Esophagus (tissue), 2 donors: ENCODE measurements around the gene TRAPPC3L. TPM values are rescaled to one million over a fixed set of nuclear protein-coding genes. Genes with fewer than 3 reads are reported as not detected.

ENCODE experiments used
- H3K27ac ChIP-seq, 2 donors: one replicate each; pipeline ENCODE4 v1.5.1; 2013; ENCODE audit warnings: low read depth in 2 of 2, mild to moderate bottlenecking in 2 of 2, inconsistent platforms in 1 of 2, low read length in 1 of 2, moderate library complexity in 1 of 2
- H3K27me3 ChIP-seq, 2 donors: one replicate each; pipeline ENCODE4 v1.6.1; 2013; ENCODE audit warnings: low read length in 2 of 2, control low read depth in 1 of 2, mild to moderate bottlenecking in 1 of 2; ENCODE audit not compliant: insufficient read depth in 2 of 2, control insufficient read depth in 1 of 2
- H3K36me3 ChIP-seq, 2 donors: one replicate each; pipeline ENCODE4 v1.6.1; 2013; ENCODE audit warnings: low read length in 1 of 2; ENCODE audit not compliant: control insufficient read depth in 2 of 2, insufficient read depth in 2 of 2
- H3K4me1 ChIP-seq, 2 donors: one replicate each; pipeline ENCODE4 v1.6.1; 2013; ENCODE audit warnings: low read length in 1 of 2; ENCODE audit not compliant: control insufficient read depth in 2 of 2, insufficient read depth in 2 of 2
- H3K4me3 ChIP-seq, 2 donors: one replicate each; pipeline ENCODE4 v1.5.1; 2013; ENCODE audit warnings: low read length in 2 of 2, mild to moderate bottlenecking in 2 of 2, low read depth in 1 of 2, moderate library complexity in 1 of 2
- H3K9me3 ChIP-seq, 2 donors: one replicate each; pipeline ENCODE4 v1.6.1; 2013; ENCODE audit warnings: mild to moderate bottlenecking in 2 of 2, low read depth in 1 of 2, low read length in 1 of 2, moderate library complexity in 1 of 2; ENCODE audit not compliant: control insufficient read depth in 2 of 2, insufficient read depth in 1 of 2
- WGBS, 2 donors: extraction: QIAGEN DNeasy Blood & Tissue Kit; methylation state at CpG; one replicate each; pipeline ENCODE4 v1.1.7; 2013; 5-methylcytosine and 5-hydroxymethylcytosine counted together
- polyA plus RNA-seq, 2 donors: library from polyadenylated mRNA; stranded (reverse); fragments of 200-250 nt; gene quantifications; one replicate each; pipeline ENCODE4 v1.2.3, GENCODE V29; 2013
- donor health status: healthy with polysubstance abuse.
- donor health status: Bipolar disorder and iron deficiency.

The TRAPPC3L gene
- polyA plus RNA-seq, 2 donors = 0.01 TPM; not detected in 1

- no peaks in the 10 kb centered on the region for H3K36me3 ChIP-seq
- H3K27ac ChIP-seq = no peak overlapping the region
- no peaks in the 10 kb centered on the region for H3K27me3 ChIP-seq
- H3K4me3 ChIP-seq = no peak overlapping the region
- H3K9me3 ChIP-seq = no peaks in the 10 kb centered on the region
- WGBS, 2 donors = 52 to 55% methylated on average over 1 of the region's 1 CpG
- H3K4me1 ChIP-seq = peaks cover 0 to 4% of the 10 kb centered on the region in 2 donors
Measured at GRCh38 chr6:116450185-116450710, 95.2 kb downstream of the TRAPPC3L start.

GRCh38 chr6:116449565-116449964, 95.9 kb downstream of the TRAPPC3L start:
- Histone ChIP-seq H3K4me1 (peaks cover 0 to 4% of the 10 kb centered on the region in 2 donors), H3K36me3 (no peaks in the 10 kb centered on the region), H3K9me3 (no peaks in the 10 kb centered on the region), H3K27ac (no peak overlapping the region), H3K4me3 (no peak overlapping the region), H3K27me3 (no peaks in the 10 kb centered on the region)
- WGBS, 2 donors = 83 to 88% methylated on average over 1 of the region's 1 CpG

GRCh38 chr6:116447496-116448011, 97.9 kb downstream of the TRAPPC3L start:
- H3K9me3 ChIP-seq = no peaks in the 10 kb centered on the region
- 17 to 20% methylated on average over 2 of the region's 2 CpGs for WGBS, 2 donors
- no peak overlapping the region for H3K27ac ChIP-seq
- H3K36me3 ChIP-seq = no peaks in the 10 kb centered on the region
- no peak overlapping the region for H3K4me3 ChIP-seq
- peaks cover 0 to 4% of the 10 kb centered on the region in 2 donors for H3K4me1 ChIP-seq
- no peaks in the 10 kb centered on the region for H3K27me3 ChIP-seq

- Histone ChIP-seq H3K9me3 (no peaks in the 10 kb centered on the region), H3K4me1 (peaks cover 0 to 4% of the 10 kb centered on the region in 2 donors), H3K27ac (no peak overlapping the region), H3K4me3 (no peak overlapping the region), H3K36me3 (no peaks in the 10 kb centered on the region), H3K27me3 (no peaks in the 10 kb centered on the region)
- 39 to 50% methylated on average over 3 of the region's 3 CpGs for WGBS, 2 donors
Measured at GRCh38 chr6:116447052-116447451, 98.4 kb downstream of the TRAPPC3L start.

- WGBS, 2 donors = 66 to 70% methylated on average over 1 of the region's 1 CpG
- peaks cover 0 to 4% of the 10 kb centered on the region in 2 donors for H3K4me1 ChIP-seq
Measured at GRCh38 chr6:116446399-116446798, 99.1 kb downstream of the TRAPPC3L start.

GRCh38 chr6:116445102-116445501, 100.4 kb downstream of the TRAPPC3L start:
- Histone ChIP-seq H3K4me1 (no peaks in the 10 kb centered on the region), H3K4me3 (no peak overlapping the region), H3K9me3 (no peaks in the 10 kb centered on the region), H3K36me3 (no peaks in the 10 kb centered on the region), H3K27me3 (no peaks in the 10 kb centered on the region), H3K27ac (no peak overlapping the region)
- WGBS, 2 donors = 56 to 59% methylated on average over 5 of the region's 5 CpGs

More at GRCh38 chr6:116446399-116446798, 99.1 kb downstream of the TRAPPC3L start:
- Histone ChIP-seq H3K9me3 (no peaks in the 10 kb centered on the region), H3K27ac (no peak overlapping the region), H3K27me3 (no peaks in the 10 kb centered on the region), H3K36me3 (no peaks in the 10 kb centered on the region), H3K4me3 (no peak overlapping the region)

Other genes with a start within 250 kb of the TRAPPC3L start
- gene DSE, start 174.7 kb downstream of the TRAPPC3L start, polyA plus RNA-seq = 1 to 10 TPM; 4.5 to 8.1 TPM
- 1 to 10 TPM; 2.9 to 3.4 TPM for gene CALHM6, start 84.3 kb downstream of the TRAPPC3L start, polyA plus RNA-seq
- under 1 TPM; 0.12 to 0.21 TPM for gene CALHM5, start 34.0 kb downstream of the TRAPPC3L start, polyA plus RNA-seq
- gene CALHM4, start 8.1 kb upstream of the TRAPPC3L start, polyA plus RNA-seq = not detected
- 10 to 100 TPM; 32.5 to 45.3 TPM for gene RWDD1, start 25.8 kb upstream of the TRAPPC3L start, polyA plus RNA-seq
- gene RSPH4A, start 70.8 kb upstream of the TRAPPC3L start, polyA plus RNA-seq = under 1 TPM; 0.07 to 0.08 TPM
- 10 to 100 TPM in 1 of 2 donors, 1 to 10 TPM in 1; 6.9 to 12.7 TPM for gene ZUP1, start 123.1 kb upstream of the TRAPPC3L start, polyA plus RNA-seq
- 1 to 10 TPM; 1.1 to 1.2 TPM for gene KPNA5, start 135.5 kb upstream of the TRAPPC3L start, polyA plus RNA-seq
- 1 to 10 TPM in 1 of 2 donors, under 1 TPM in 1; 0.71 to 1.6 TPM for gene FAM162B, start 220.0 kb upstream of the TRAPPC3L start, polyA plus RNA-seq